A549 (cell line): ENCODE results near the gene CEMIP2. TPM values are rescaled to one million over a fixed set of nuclear protein-coding genes. Genes with fewer than 3 reads are reported as not detected.

Experiments
- ATAC-seq, 2 experiments: fragments of 200-7000 bp in 1 of 2; fragments of >200 bp in 1 of 2; cut with Nextera tagmentation in 1 of 2; cut with Tn5 transposase in 1 of 2; 3 replicates each; pipeline versions ENCODE4 v1.8.0 to v1.9.1; 2018 to 2020; ENCODE audit warnings: mild to moderate bottlenecking in 1 of 2, moderate library complexity in 1 of 2
- CTCF ChIA-PET: fragments of 300-600 bp; sonication (Branson Sonifier 250); formaldehyde crosslinking; extraction: SDS; loops from one replicate; lab custom pipeline; 2021; ENCODE audit warnings: antibody characterized with exemption, inconsistent platforms; lab: Yijun Ruan, JAX
- POLR2A ChIA-PET: fragments of 350-600 bp; formaldehyde crosslinking; extraction: SDS; loops from one replicate; lab custom pipeline; 2021; ENCODE audit warnings: antibody characterized with exemption, inconsistent platforms; lab: Yijun Ruan, JAX
- DNase-seq, 2 experiments: peaks; one replicate each; pipeline versions ENCODE4 v3.0.0 to v3.0.0-alpha.2; 2011 to 2016; ENCODE audit warnings: low read depth in 1 of 2, low spot score in 1 of 2
- FAIRE-seq: peaks from 2 replicates; lab custom pipeline; 2011; peaks lifted over from hg19 to GRCh38; lab: Jason Lieb, UNC
- H3K27ac ChIP-seq, 2 experiments: fragments of >200 bp; sonication (Bioruptor Twin); formaldehyde crosslinking; 3 replicates each; pipeline ENCODE4 v1.5.1; 2016 to 2017
- H3K4me1 ChIP-seq: fragments of >200 bp; sonication (Bioruptor Twin); formaldehyde crosslinking; 3 replicates; pipeline ENCODE4 v1.6.1; 2016
- H3K4me2 ChIP-seq: fragments of >200 bp; sonication (Bioruptor Twin); formaldehyde crosslinking; 3 replicates; pipeline ENCODE4 v1.6.1; 2016
- H3K4me3 ChIP-seq: fragments of >200 bp; sonication (Bioruptor Twin); formaldehyde crosslinking; 3 replicates; pipeline ENCODE4 v1.5.1; 2016
- H3K9me3 ChIP-seq: fragments of >200 bp; sonication (Bioruptor Twin); formaldehyde crosslinking; 3 replicates; pipeline ENCODE4 v1.6.1; 2016
- CBX8 ChIP-seq: fragments of 200-600 bp; sonication (generic); IDR thresholded peaks from 2 replicates; pipeline ENCODE4 v1.6.1; 2016
- CEBPB ChIP-seq, 2 experiments: fragments of >200 bp in 1 of 2; sonication (Bioruptor Twin) in 1 of 2; formaldehyde crosslinking in 1 of 2; IDR thresholded peaks; 2 replicates each; pipeline ENCODE4 v1.6.1; 2012 to 2016
- EHF ChIP-seq: fragments of 250-450 bp; sonication (Bioruptor Pico); IDR thresholded peaks from 2 replicates; pipeline ENCODE4 v1.5.0; 2020; ENCODE audit warnings: mild to moderate bottlenecking
- EP300 ChIP-seq, 2 experiments: fragments of >200 bp; sonication (Bioruptor Twin); formaldehyde crosslinking; IDR thresholded peaks; 2 replicates in 1 of 2; 3 replicates in 1 of 2; pipeline ENCODE4 v1.6.1; 2016 to 2017
- ESRRA ChIP-seq: fragments of 150-350 bp; IDR thresholded peaks from 2 replicates; pipeline ENCODE4 v1.6.1; 2014; ENCODE audit warnings: mild to moderate bottlenecking, low read length, borderline replicate concordance
- FOSL2 ChIP-seq, 2 experiments: fragments of 450-650 bp in 1 of 2; fragments of >200 bp in 1 of 2; sonication (Bioruptor Twin) in 1 of 2; formaldehyde crosslinking; IDR thresholded peaks; 2 replicates each; pipeline versions ENCODE4 v1.5.0 to v1.6.1; 2016 to 2020; ENCODE audit warnings: mild to moderate bottlenecking in 1 of 2, moderate library complexity in 1 of 2
- FOXS1 ChIP-seq: fragments of 250-450 bp; sonication (Bioruptor Pico); IDR thresholded peaks from 2 replicates; pipeline ENCODE4 v1.5.0; 2020; ENCODE audit warnings: mild to moderate bottlenecking, moderate library complexity
- GATA3 ChIP-seq: IDR thresholded peaks from 2 replicates; pipeline ENCODE4 v1.6.1; 2012; ENCODE audit warnings: borderline replicate concordance
- HDAC2 ChIP-seq: fragments of 200-600 bp; sonication (generic); IDR thresholded peaks from 2 replicates; pipeline ENCODE4 v1.6.1; 2016
- HEYL ChIP-seq: fragments of 250-450 bp; sonication (Bioruptor Pico); IDR thresholded peaks from 2 replicates; pipeline ENCODE4 v1.8.0; 2021; ENCODE audit warnings: mild to moderate bottlenecking, moderate library complexity
- HOXB13 ChIP-seq: fragments of 250-450 bp; sonication (Bioruptor Pico); IDR thresholded peaks from 2 replicates; pipeline ENCODE4 v1.5.0; 2020; ENCODE audit warnings: low read depth, mild to moderate bottlenecking, moderate library complexity
- JUN ChIP-seq, 2 experiments: fragments of >200 bp; sonication (Bioruptor Twin); formaldehyde crosslinking; IDR thresholded peaks; 2 replicates in 1 of 2; 3 replicates in 1 of 2; pipeline ENCODE4 v1.6.1; 2016 to 2017
- KDM5A ChIP-seq: fragments of 200-600 bp; sonication (generic); IDR thresholded peaks from 2 replicates; pipeline ENCODE4 v1.6.1; 2016; ENCODE audit warnings: antibody characterized with exemption, mild to moderate bottlenecking
- MAZ ChIP-seq: fragments of 150-350 bp; IDR thresholded peaks from 2 replicates; pipeline ENCODE4 v1.6.1; 2014; ENCODE audit warnings: antibody characterized with exemption, low read depth, low read length, borderline replicate concordance
- NPAS2 ChIP-seq: fragments of 250-450 bp; sonication (Bioruptor Pico); IDR thresholded peaks from 2 replicates; pipeline ENCODE4 v1.8.0; 2022; ENCODE audit warnings: mild to moderate bottlenecking, moderate library complexity, borderline replicate concordance
- PHF8 ChIP-seq: fragments of 200-600 bp; sonication (generic); IDR thresholded peaks from 2 replicates; pipeline ENCODE4 v1.6.1; 2016; ENCODE audit warnings: low read depth, mild to moderate bottlenecking, antibody characterized with exemption, moderate library complexity, borderline replicate concordance
- POLR2AphosphoS2 ChIP-seq: conservative IDR thresholded peaks from 2 replicates; pipeline ENCODE4 v1.6.1; 2012; ENCODE audit warnings: low read length, improper control_type of control experiment, inconsistent platforms
- RARB ChIP-seq: fragments of 250-450 bp; sonication (Bioruptor Pico); IDR thresholded peaks from 2 replicates; pipeline ENCODE4 v1.8.0; 2021; ENCODE audit warnings: mild to moderate bottlenecking, moderate library complexity
- RNF2 ChIP-seq: fragments of 200-600 bp; sonication (generic); IDR thresholded peaks from 2 replicates; pipeline ENCODE4 v1.6.1; 2016; ENCODE audit warnings: low read depth, mild to moderate bottlenecking, antibody characterized with exemption, moderate library complexity, borderline replicate concordance
- SREBF2 ChIP-seq: fragments of 450-650 bp; IDR thresholded peaks from 2 replicates; pipeline ENCODE4 v1.6.1; 2014; ENCODE audit warnings: mild to moderate bottlenecking, moderate library complexity
- TFCP2L1 ChIP-seq: fragments of 250-450 bp; sonication (Bioruptor Pico); IDR thresholded peaks from 2 replicates; pipeline ENCODE4 v1.5.0; 2021; ENCODE audit warnings: mild to moderate bottlenecking
- TP53 ChIP-seq: fragments of 250-450 bp; sonication (Bioruptor Pico); IDR thresholded peaks from 2 replicates; pipeline ENCODE4 v1.5.0; 2021; ENCODE audit warnings: mild to moderate bottlenecking, moderate library complexity
- ZNF302 ChIP-seq: fragments of 250-450 bp; sonication (Bioruptor Pico); IDR thresholded peaks from 2 replicates; pipeline ENCODE4 v1.9.0; 2021; ENCODE audit warnings: inconsistent platforms, mild to moderate bottlenecking, moderate library complexity
- ZSCAN20 ChIP-seq: fragments of 250-450 bp; sonication (Bioruptor Pico); IDR thresholded peaks from 2 replicates; pipeline ENCODE4 v1.8.0; 2022; ENCODE audit warnings: mild to moderate bottlenecking, moderate library complexity
- WGBS: methylation state at CpG from one replicate; pipeline ENCODE4 v1.1.6; 2017; ENCODE audit errors: missing lambda C conversion rate; 5-methylcytosine and 5-hydroxymethylcytosine counted together
- polyA plus RNA-seq, 4 experiments: library from polyadenylated mRNA; depleted of rRNA in 3 of 4; stranded (reverse); fragments of >200 nt; fragmentation: RNase III in 1 of 4; extraction: RNeasy Plus Mini Kit Qiagen cat#74134 plus additional on column Dnase treatment in 1 of 4; gene quantifications; 2 replicates in 3 of 4; 3 replicates in 1 of 4; pipeline ENCODE4 v1.2.3, GENCODE V29; 2011 to 2017
- TF ChIP-seq, protein P1 (sequence below): fragments of 150-350 bp; IDR thresholded peaks from 2 replicates; pipeline ENCODE4 v1.6.1; 2014; ENCODE audit warnings: low read depth, mild to moderate bottlenecking, low read length
- TF ChIP-seq, protein P2 (sequence below): fragments of >200 bp; sonication (Bioruptor Twin); formaldehyde crosslinking; IDR thresholded peaks from 3 replicates; pipeline ENCODE4 v1.6.1; 2016
- TF ChIP-seq, protein P3 (sequence below): fragments of >200 bp; sonication (Bioruptor Twin); formaldehyde crosslinking; IDR thresholded peaks from 2 replicates; pipeline ENCODE4 v1.6.1; 2016
- TF ChIP-seq, protein P4 (sequence below): fragments of 250-450 bp; sonication (Bioruptor Pico); IDR thresholded peaks from 2 replicates; pipeline ENCODE4 v1.5.0; 2020; ENCODE audit warnings: low read depth, mild to moderate bottlenecking, moderate library complexity
- TF ChIP-seq, protein P5 (sequence below): IDR thresholded peaks from 2 replicates; pipeline ENCODE4 v1.6.1; 2012
- TF ChIP-seq, protein P6 (sequence below): fragments of 250-450 bp; sonication (Bioruptor Pico); IDR thresholded peaks from 2 replicates; pipeline ENCODE4 v1.5.0; 2021; ENCODE audit warnings: mild to moderate bottlenecking, moderate library complexity, borderline replicate concordance

Gene CEMIP2
- polyA plus RNA-seq, 2 of the 4 experiments (the other 2 are of a cell fraction) = 146 to 161 TPM

DNA sequence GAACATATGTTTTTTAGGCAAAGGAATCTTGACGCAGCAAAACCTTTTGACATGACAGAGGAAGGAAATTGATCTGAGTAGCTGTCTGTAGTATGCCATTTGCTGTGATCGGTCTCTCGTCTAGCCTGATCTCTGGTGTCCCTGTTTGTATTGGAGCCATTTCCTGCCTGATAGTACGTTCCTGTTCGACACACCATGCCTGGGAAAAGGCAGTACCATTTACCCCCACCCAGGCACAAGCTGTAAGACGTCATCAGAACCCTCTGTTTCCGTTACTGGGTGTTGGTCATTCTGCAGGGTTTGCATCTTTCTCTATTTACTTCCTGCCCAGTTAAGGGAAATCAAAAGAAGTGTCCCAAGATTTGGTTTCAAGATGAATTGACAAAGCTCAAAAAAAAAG is 129.7 kb downstream of the CEMIP2 start:
- no peak for FAIRE-seq

DNA sequence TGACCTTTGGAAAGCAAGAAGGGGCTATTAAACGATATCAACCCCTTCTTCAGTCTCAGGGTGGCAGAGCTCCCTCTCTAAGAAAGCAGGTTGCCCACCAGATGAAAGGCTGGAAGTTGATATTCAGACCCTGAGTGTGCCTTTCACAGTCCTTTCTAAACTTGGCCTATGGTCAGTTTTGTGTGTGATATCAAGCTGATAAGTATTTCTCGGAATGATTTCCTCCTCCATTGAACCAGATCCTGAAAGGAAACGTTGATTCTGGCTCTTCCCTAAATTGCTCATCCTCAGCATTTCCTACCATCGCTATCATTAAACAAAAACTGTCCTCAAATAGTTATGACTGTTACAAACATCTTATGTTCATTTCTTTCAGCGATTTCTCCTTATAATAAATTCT is 130.4 kb downstream of the CEMIP2 start:
- no peak overlapping the region for H3K4me2 ChIP-seq
- DNase-seq (no peak), ATAC-seq (no peak), FAIRE-seq (no peak)
- no peak for TF ChIP-seq SREBF2
- TF ChIP-seq ZSCAN20 (CRISPR knock-in tag) = no peak
- TF ChIP-seq, protein P1, sequence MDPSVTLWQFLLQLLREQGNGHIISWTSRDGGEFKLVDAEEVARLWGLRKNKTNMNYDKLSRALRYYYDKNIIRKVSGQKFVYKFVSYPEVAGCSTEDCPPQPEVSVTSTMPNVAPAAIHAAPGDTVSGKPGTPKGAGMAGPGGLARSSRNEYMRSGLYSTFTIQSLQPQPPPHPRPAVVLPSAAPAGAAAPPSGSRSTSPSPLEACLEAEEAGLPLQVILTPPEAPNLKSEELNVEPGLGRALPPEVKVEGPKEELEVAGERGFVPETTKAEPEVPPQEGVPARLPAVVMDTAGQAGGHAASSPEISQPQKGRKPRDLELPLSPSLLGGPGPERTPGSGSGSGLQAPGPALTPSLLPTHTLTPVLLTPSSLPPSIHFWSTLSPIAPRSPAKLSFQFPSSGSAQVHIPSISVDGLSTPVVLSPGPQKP = no peak
- no peak for TF ChIP-seq HDAC2
- TF ChIP-seq, protein P2, sequence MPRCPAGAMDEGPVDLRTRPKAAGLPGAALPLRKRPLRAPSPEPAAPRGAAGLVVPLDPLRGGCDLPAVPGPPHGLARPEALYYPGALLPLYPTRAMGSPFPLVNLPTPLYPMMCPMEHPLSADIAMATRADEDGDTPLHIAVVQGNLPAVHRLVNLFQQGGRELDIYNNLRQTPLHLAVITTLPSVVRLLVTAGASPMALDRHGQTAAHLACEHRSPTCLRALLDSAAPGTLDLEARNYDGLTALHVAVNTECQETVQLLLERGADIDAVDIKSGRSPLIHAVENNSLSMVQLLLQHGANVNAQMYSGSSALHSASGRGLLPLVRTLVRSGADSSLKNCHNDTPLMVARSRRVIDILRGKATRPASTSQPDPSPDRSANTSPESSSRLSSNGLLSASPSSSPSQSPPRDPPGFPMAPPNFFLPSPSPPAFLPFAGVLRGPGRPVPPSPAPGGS = no peak
- TF ChIP-seq ZNF302 (CRISPR knock-in tag) = no peak
- TF ChIP-seq, protein P3, sequence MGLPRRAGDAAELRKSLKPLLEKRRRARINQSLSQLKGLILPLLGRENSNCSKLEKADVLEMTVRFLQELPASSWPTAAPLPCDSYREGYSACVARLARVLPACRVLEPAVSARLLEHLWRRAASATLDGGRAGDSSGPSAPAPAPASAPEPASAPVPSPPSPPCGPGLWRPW = no peak
- no peak for TF ChIP-seq CEBPB (IDR thresholded peaks at IDR 0.05)
- no peak for TF ChIP-seq NPAS2 (CRISPR knock-in tag)
- no peak for TF ChIP-seq GATA3
- TF ChIP-seq, protein P4, sequence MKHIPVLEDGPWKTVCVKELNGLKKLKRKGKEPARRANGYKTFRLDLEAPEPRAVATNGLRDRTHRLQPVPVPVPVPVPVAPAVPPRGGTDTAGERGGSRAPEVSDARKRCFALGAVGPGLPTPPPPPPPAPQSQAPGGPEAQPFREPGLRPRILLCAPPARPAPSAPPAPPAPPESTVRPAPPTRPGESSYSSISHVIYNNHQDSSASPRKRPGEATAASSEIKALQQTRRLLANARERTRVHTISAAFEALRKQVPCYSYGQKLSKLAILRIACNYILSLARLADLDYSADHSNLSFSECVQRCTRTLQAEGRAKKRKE (CRISPR knock-in tag) = no peak
- TF ChIP-seq MAZ = no peak
- no peak for TF ChIP-seq HOXB13 (CRISPR knock-in tag)
- no peak for TF ChIP-seq POLR2AphosphoS2
- TF ChIP-seq EHF (CRISPR knock-in tag) = no peak
- no peak for TF ChIP-seq CBX8
- TF ChIP-seq FOXS1 (CRISPR knock-in tag) = no peak
- no peak for TF ChIP-seq EP300 (IDR thresholded peaks at IDR 0.05)
- TF ChIP-seq JUN (IDR thresholded peaks at IDR 0.05) = no peak
- TF ChIP-seq, protein P5, sequence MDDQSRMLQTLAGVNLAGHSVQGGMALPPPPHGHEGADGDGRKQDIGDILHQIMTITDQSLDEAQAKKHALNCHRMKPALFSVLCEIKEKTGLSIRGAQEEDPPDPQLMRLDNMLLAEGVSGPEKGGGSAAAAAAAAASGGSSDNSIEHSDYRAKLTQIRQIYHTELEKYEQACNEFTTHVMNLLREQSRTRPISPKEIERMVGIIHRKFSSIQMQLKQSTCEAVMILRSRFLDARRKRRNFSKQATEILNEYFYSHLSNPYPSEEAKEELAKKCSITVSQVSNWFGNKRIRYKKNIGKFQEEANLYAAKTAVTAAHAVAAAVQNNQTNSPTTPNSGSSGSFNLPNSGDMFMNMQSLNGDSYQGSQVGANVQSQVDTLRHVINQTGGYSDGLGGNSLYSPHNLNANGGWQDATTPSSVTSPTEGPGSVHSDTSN = no peak
- no peaks in the 10 kb centered on the region for H3K4me1 ChIP-seq
- ChIA-PET POLR2A (no interaction called here), CTCF (interaction anchor here (1.3 to 1.7 kb wide), 3 partner anchors 9 to 353 kb away, joined by 3 to 6 read pairs (median 5); no protein-coding TSS in a partner anchor)
- WGBS = 57% methylated on average over 5 of the region's 5 CpGs
- H3K4me3 ChIP-seq = no peak overlapping the region
- H3K27ac ChIP-seq = no peak overlapping the region
- H3K9me3 ChIP-seq = no peaks in the 10 kb centered on the region

More for the DNA sequence above, 129.7 kb downstream of the CEMIP2 start:
- Histone ChIP-seq H3K4me1 (peaks cover 5% of the 10 kb centered on the region; the same call in 2 of the 3 replicates), H3K4me3 (no peak overlapping the region), H3K4me2 (no peak overlapping the region), H3K9me3 (no peaks in the 10 kb centered on the region), H3K27ac (no peak overlapping the region)
- TF ChIP-seq ZNF302 (CRISPR knock-in tag) (no peak), ESRRA (no peak), RNF2 (no peak), HEYL (CRISPR knock-in tag) (no peak), HDAC2 (no peak), RARB (no peak), ZSCAN20 (CRISPR knock-in tag) (no peak), TP53 (CRISPR knock-in tag) (no peak), TFCP2L1 (CRISPR knock-in tag) (no peak), PHF8 (no peak), MAZ (no peak), HOXB13 (CRISPR knock-in tag) (no peak), FOSL2 (IDR thresholded peaks at IDR 0.05) (no peak), FOSL2 (CRISPR knock-in tag; IDR thresholded peaks at IDR 0.05) (no peak), FOXS1 (CRISPR knock-in tag) (no peak), GATA3 (no peak), SREBF2 (no peak), KDM5A (no peak)
- TF ChIP-seq, protein P2 = no peak
- TF ChIP-seq, protein P6, sequence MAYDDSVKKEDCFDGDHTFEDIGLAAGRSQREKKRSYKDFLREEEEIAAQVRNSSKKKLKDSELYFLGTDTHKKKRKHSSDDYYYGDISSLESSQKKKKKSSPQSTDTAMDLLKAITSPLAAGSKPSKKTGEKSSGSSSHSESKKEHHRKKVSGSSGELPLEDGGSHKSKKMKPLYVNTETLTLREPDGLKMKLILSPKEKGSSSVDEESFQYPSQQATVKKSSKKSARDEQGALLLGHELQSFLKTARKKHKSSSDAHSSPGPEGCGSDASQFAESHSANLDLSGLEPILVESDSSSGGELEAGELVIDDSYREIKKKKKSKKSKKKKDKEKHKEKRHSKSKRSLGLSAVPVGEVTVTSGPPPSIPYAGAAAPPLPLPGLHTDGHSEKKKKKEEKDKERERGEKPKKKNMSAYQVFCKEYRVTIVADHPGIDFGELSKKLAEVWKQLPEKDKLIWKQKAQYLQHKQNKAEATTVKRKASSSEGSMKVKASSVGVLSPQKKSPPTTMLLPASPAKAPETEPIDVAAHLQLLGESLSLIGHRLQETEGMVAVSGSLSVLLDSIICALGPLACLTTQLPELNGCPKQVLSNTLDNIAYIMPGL = no peak
- DNase-seq = no peak
- ChIA-PET POLR2A (no interaction called here), CTCF (interaction anchor here (1.0 to 1.4 kb wide), 4 partner anchors 34 to 353 kb away, joined by 3 to 5 read pairs (median 4); no protein-coding TSS in a partner anchor)
- WGBS = 65% methylated on average over 7 of the region's 7 CpGs
- no peak for ATAC-seq
